SU-DHL-6 (cell line): ENCODE results near the gene UBAC1.

Source experiments
- H2AFZ ChIP-seq: fragments of 200-600 bp; sonication (generic); 2 replicates; pipeline ENCODE4 v1.6.1; 2014; ENCODE audit warnings: low read depth, mild to moderate bottlenecking, moderate library complexity, mixed read lengths, antibody characterized with exemption, low read length; ENCODE audit not compliant: severe bottlenecking
- H3F3A ChIP-seq: fragments of 200-600 bp; shearing (Covaris generic); 2 replicates; pipeline ENCODE4 v1.6.0; 2016; ENCODE audit warnings: antibody characterized with exemption, mild to moderate bottlenecking; ENCODE audit not compliant: insufficient read depth
- H3K27ac ChIP-seq: fragments of 200-600 bp; sonication (generic); 2 replicates; pipeline ENCODE4 v1.5.1; 2016; ENCODE audit warnings: low read depth, mild to moderate bottlenecking, low read length, moderate library complexity, mixed read lengths
- H3K27me3 ChIP-seq: fragments of 200-600 bp; sonication (generic), shearing (Covaris generic); 2 replicates; pipeline ENCODE4 v1.6.0; 2014; ENCODE audit warnings: mild to moderate bottlenecking, low read length
- H3K36me3 ChIP-seq: fragments of 200-600 bp; sonication (generic); 2 replicates; pipeline ENCODE4 v1.6.1; 2014; ENCODE audit warnings: mild to moderate bottlenecking, low read length, mixed read lengths
- H3K4me2 ChIP-seq: fragments of 300-600, 200-600 bp; shearing (Covaris generic), sonication (generic); 2 replicates; pipeline ENCODE4 v1.6.0; 2014; ENCODE audit warnings: low read length, low read depth, mild to moderate bottlenecking; ENCODE audit not compliant: poor library complexity, severe bottlenecking
- H3K4me3 ChIP-seq: fragments of 200-600 bp; sonication (generic); 2 replicates; pipeline ENCODE4 v1.5.1; 2014; ENCODE audit warnings: antibody characterized with exemption, low read length, mild to moderate bottlenecking, mixed read lengths; ENCODE audit not compliant: insufficient read depth, poor library complexity, severe bottlenecking
- H3K79me2 ChIP-seq: fragments of 200-600 bp; sonication (generic); 2 replicates; pipeline ENCODE4 v1.6.1; 2014; ENCODE audit warnings: mild to moderate bottlenecking, low read length, moderate library complexity; ENCODE audit not compliant: insufficient read depth
- H3K9ac ChIP-seq: fragments of 200-600 bp; sonication (generic); 2 replicates; pipeline ENCODE4 v1.7.0; 2014; ENCODE audit warnings: mild to moderate bottlenecking, low read length
- H3K9me2 ChIP-seq: fragments of 200-600 bp; sonication (generic); replicated peaks from 2 replicates; pipeline ENCODE4 v1.6.1; 2014; ENCODE audit warnings: low read length; ENCODE audit not compliant: insufficient read depth
- H3K9me3 ChIP-seq: fragments of 200-600 bp; sonication (generic); 2 replicates; pipeline ENCODE4 v1.6.1; 2014; ENCODE audit warnings: low read length, mixed read lengths; ENCODE audit not compliant: insufficient read depth
- H4K20me1 ChIP-seq: fragments of 200-600 bp; sonication (generic); 2 replicates; pipeline ENCODE4 v1.6.1; 2014; ENCODE audit warnings: low read depth, mild to moderate bottlenecking, antibody characterized with exemption, low read length, moderate library complexity, mixed read lengths
- CTCF ChIP-seq: fragments of 200-600 bp; sonication (generic); IDR thresholded peaks from one replicate; pipeline ENCODE4 v1.5.1; 2017; ENCODE audit warnings: antibody characterized with exemption, mild to moderate bottlenecking, low read length, moderate library complexity; ENCODE audit not compliant: insufficient read depth, poor library complexity, severe bottlenecking
- EZH2phosphoT487 ChIP-seq: fragments of 200-600 bp; sonication (generic), shearing (Covaris generic); conservative IDR thresholded peaks from 2 replicates; pipeline ENCODE4 v1.6.1; 2018; ENCODE audit warnings: mild to moderate bottlenecking, antibody characterized with exemption, low read length, moderate library complexity, mixed read lengths

Gene UBAC1

GRCh38 chr9:135885100-135885853, 75.9 kb downstream of the UBAC1 start:
- Histone ChIP-seq H4K20me1 (peaks cover 14% of the 10 kb centered on the region; the same call in 1 of the 2 replicates), H3K4me3 (no peak overlapping the region), H3K9ac (no peak overlapping the region), H3K36me3 (no peaks in the 10 kb centered on the region), H3K27me3 (no peaks in the 10 kb centered on the region), H3K9me2 (no peaks in the 10 kb centered on the region), H3K27ac (no peak overlapping the region), H3K4me2 (no peak overlapping the region), H3K9me3 (no peaks in the 10 kb centered on the region), H3F3A (no peaks in the 10 kb centered on the region), H2AFZ (no peak overlapping the region), H3K79me2 (peaks cover 92% of the 10 kb centered on the region)
- no peak for TF ChIP-seq EZH2phosphoT487
- TF ChIP-seq CTCF, result no peak

GRCh38 chr9:135884328-135885035, 76.7 kb downstream of the UBAC1 start:
- Histone ChIP-seq H3K27me3 (no peaks in the 10 kb centered on the region), H3K9me2 (no peaks in the 10 kb centered on the region), H3K36me3 (no peaks in the 10 kb centered on the region), H3K9me3 (no peaks in the 10 kb centered on the region), H3K27ac (no peak overlapping the region), H3K4me3 (no peak overlapping the region), H3F3A (no peaks in the 10 kb centered on the region), H3K9ac (no peak overlapping the region), H3K79me2 (peaks cover 92% of the 10 kb centered on the region), H2AFZ (no peak overlapping the region), H3K4me2 (no peak overlapping the region), H4K20me1 (peaks cover 18% of the 10 kb centered on the region; the same call in 1 of the 2 replicates)
- TF ChIP-seq CTCF (no peak), EZH2phosphoT487 (no peak)

- Histone ChIP-seq H3K79me2 (peaks cover 92% of the 10 kb centered on the region), H3K9me3 (no peaks in the 10 kb centered on the region), H4K20me1 (peaks cover 20% of the 10 kb centered on the region; the same call in 1 of the 2 replicates), H3K9ac (no peak overlapping the region), H3K9me2 (no peaks in the 10 kb centered on the region), H2AFZ (no peak overlapping the region), H3F3A (no peaks in the 10 kb centered on the region), H3K36me3 (no peaks in the 10 kb centered on the region), H3K27me3 (no peaks in the 10 kb centered on the region), H3K4me2 (no peak overlapping the region), H3K27ac (no peak overlapping the region), H3K4me3 (no peak overlapping the region)
- TF ChIP-seq EZH2phosphoT487, result no peak
- TF ChIP-seq CTCF, result no peak
Measured at GRCh38 chr9:135883410-135884089, 77.6 kb downstream of the UBAC1 start.
